Stomach (tissue), 9 donors: ENCODE data around the gene ARID3A. TPM values are rescaled to one million over a fixed set of nuclear protein-coding genes. Genes with fewer than 3 reads are reported as not detected.

Source experiments
- DNase-seq, 2 donors: peaks; one replicate each; pipeline versions ENCODE4 v3.0.0 to v3.0.0-alpha.2; 2013 to 2019
- H3K27ac ChIP-seq, 5 donors: fragments of 200-600 bp in 4 of 5; sonication (generic) in 4 of 5; one replicate each; pipeline ENCODE4 v1.5.1; 2013 to 2019; ENCODE audit warnings: mild to moderate bottlenecking in 1 of 5, moderate library complexity in 1 of 5
- H3K27me3 ChIP-seq, 3 donors: fragments of 200-600 bp; sonication (generic); one replicate each; pipeline ENCODE4 v1.5.1; 2017 to 2019; ENCODE audit warnings: mixed run types in 1 of 3
- H3K36me3 ChIP-seq, 4 donors: fragments of 200-600 bp; sonication (generic); 1 replicate in 3 of 4; 2 replicates in 1 of 4; pipeline ENCODE4 v1.5.1; 2016 to 2019
- H3K4me1 ChIP-seq, 4 donors: fragments of 200-600 bp; sonication (generic); one replicate each; pipeline ENCODE4 v1.5.1; 2016 to 2019
- H3K4me3 ChIP-seq, 4 donors: fragments of 200-600 bp; sonication (generic) in 3 of 4; one replicate each; pipeline ENCODE4 v1.5.1; 2016 to 2019; ENCODE audit warnings: mild to moderate bottlenecking in 1 of 4
- H3K9me3 ChIP-seq, 4 donors: fragments of 200-600 bp; sonication (generic); one replicate each; pipeline ENCODE4 v1.5.1; 2016 to 2019
- EP300 ChIP-seq: sonication (generic); formaldehyde crosslinking; IDR thresholded peaks from one replicate; pipeline ENCODE4 v1.6.1; 2017; ENCODE audit warnings: antibody characterized with exemption
- POLR2A ChIP-seq, 4 donors: fragments of 450-650 bp; IDR thresholded peaks; one replicate each; pipeline ENCODE4 v1.6.1; 2016; ENCODE audit warnings: antibody characterized with exemption in 4 of 4, control low read depth in 2 of 4, mild to moderate bottlenecking in 1 of 4, moderate library complexity in 1 of 4
- POLR2AphosphoS5 ChIP-seq, 3 donors: sonication (generic); formaldehyde crosslinking; IDR thresholded peaks; one replicate each; pipeline ENCODE4 v1.6.1; 2016; ENCODE audit warnings: antibody characterized with exemption in 3 of 3
- WGBS, 5 donors: extraction: QIAGEN DNeasy Blood & Tissue Kit in 3 of 5; methylation state at CpG; one replicate each; pipeline versions ENCODE4 v1.1.5 to v1.1.7; 2013 to 2018; 5-methylcytosine and 5-hydroxymethylcytosine counted together
- intact Hi-C: fragments of 100-400 bp; cut with DNase I; formaldehyde crosslinking; loops from one replicate; pipeline ENCODE4 v1.15.1; 2023; ENCODE audit warnings: low total_unique reads
- polyA plus RNA-seq, 3 donors: library from polyadenylated mRNA; stranded (reverse); fragments of 200-250 nt; gene quantifications; one replicate each; pipeline ENCODE4 v1.2.3, GENCODE V29; 2013
- total RNA-seq, 5 donors: library from RNA; depleted of rRNA; stranded (reverse); fragments of >200 nt; gene quantifications; one replicate each; pipeline versions ENCODE4 v1.1.0 to v1.2.3, GENCODE V29; 2014 to 2016
- TF ChIP-seq, protein P1 (sequence below), 7 experiments: fragments of 450-650 bp in 4 of 7; fragments of 200-600 bp in 3 of 7; sonication (generic) in 3 of 7; IDR thresholded peaks; one replicate each; pipeline ENCODE4 v1.5.1; 2016 to 2019; ENCODE audit warnings: antibody characterized with exemption in 7 of 7, control low read depth in 2 of 7, mild to moderate bottlenecking in 1 of 7
- donor health status: healthy with polysubstance abuse.
- donor health status: Bipolar disorder and iron deficiency.
- donor health status: healthy.

ARID3A gene
- total and polyA plus RNA-seq, 8 donors = 1.1 to 23.5 (median 2.1) TPM; not detected in 1

DNA sequence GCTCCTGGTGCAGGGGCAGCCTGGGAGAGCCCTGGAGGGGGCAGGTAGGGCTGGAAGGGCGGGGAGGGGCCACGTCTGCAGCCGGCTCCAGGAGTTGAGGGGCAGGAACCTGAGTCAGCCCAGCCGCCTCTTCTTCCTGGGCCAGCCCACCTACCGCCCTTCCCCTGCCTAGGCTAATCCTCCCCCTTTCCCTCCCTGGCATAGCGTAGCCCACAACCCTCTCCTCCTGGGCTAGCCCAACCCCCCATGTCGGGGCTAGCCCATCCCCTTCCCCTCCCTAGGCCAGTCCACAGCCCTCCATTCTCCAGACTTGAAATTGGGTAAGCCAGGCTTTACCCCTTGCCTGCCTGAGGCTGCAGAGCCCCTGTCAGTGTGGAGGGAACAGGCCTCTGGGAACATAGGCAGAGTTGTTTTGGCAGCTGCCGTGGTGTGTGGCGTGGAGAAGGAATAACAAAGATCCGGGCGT is 37.7 kb downstream of the ARID3A start:
- peak in 1 of 2 donors; percentile 77 for DNase-seq
- TF ChIP-seq POLR2AphosphoS5 (IDR thresholded peaks at IDR 0.05) (no peak), POLR2A (IDR thresholded peaks at IDR 0.05) (no peak), EP300 (no peak)
- TF ChIP-seq, protein P1, sequence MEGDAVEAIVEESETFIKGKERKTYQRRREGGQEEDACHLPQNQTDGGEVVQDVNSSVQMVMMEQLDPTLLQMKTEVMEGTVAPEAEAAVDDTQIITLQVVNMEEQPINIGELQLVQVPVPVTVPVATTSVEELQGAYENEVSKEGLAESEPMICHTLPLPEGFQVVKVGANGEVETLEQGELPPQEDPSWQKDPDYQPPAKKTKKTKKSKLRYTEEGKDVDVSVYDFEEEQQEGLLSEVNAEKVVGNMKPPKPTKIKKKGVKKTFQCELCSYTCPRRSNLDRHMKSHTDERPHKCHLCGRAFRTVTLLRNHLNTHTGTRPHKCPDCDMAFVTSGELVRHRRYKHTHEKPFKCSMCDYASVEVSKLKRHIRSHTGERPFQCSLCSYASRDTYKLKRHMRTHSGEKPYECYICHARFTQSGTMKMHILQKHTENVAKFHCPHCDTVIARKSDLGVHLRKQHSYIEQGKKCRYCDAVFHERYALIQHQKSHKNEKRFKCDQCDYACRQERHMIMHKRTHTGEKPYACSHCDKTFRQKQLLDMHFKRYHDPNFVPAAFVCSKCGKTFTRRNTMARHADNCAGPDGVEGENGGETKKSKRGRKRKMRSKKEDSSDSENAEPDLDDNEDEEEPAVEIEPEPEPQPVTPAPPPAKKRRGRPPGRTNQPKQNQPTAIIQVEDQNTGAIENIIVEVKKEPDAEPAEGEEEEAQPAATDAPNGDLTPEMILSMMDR (IDR thresholded peaks at IDR 0.05) = no peak
- intact Hi-C loops = no loop called here
- peaks cover 0 to 5% (median 5%) of the 10 kb centered on the region in 4 donors for H3K4me1 ChIP-seq
- peaks cover 0 to 60% (median 52%) of the 10 kb centered on the region in 4 donors for H3K36me3 ChIP-seq
- H3K27ac ChIP-seq = no peak overlapping the region
- WGBS, 5 donors = 82 to 88% (median 84%) methylated on average over 10 to 11 of the region's 11 CpGs
- no peak overlapping the region for H3K4me3 ChIP-seq
- H3K27me3 ChIP-seq = no peaks in the 10 kb centered on the region
- H3K9me3 ChIP-seq = no peaks in the 10 kb centered on the region

DNA sequence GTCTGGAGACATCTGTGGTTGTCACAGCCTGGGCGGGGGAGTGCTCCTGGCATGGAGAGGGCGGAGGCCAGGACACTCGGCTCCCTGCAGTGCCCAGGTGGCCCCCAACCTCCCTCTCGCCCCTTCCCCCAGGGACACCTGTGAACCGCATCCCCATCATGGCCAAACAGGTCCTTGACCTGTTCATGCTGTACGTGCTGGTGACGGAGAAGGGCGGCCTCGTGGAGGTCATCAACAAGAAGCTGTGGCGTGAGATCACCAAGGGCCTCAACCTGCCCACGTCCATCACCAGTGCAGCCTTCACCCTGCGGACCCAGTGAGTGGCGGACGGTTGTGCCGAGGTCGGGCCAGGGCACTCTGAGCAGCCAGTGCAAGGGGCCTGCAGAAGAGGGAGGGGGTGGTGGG is 38.3 kb downstream of the ARID3A start:
- 94 to 97% (median 94%) methylated on average over 12 to 16 of the region's 16 CpGs for WGBS, 5 donors
- Histone ChIP-seq H3K4me1 (peaks cover 0 to 5% (median 5%) of the 10 kb centered on the region in 4 donors), H3K27ac (no peak overlapping the region), H3K9me3 (no peaks in the 10 kb centered on the region), H3K27me3 (no peaks in the 10 kb centered on the region), H3K36me3 (peaks cover 0 to 66% (median 58%) of the 10 kb centered on the region in 4 donors), H3K4me3 (no peak overlapping the region)
- intact Hi-C loops = no loop called here
- DNase-seq = peak in 1 of 2 donors; percentile 5
- TF ChIP-seq EP300 (no peak), POLR2AphosphoS5 (IDR thresholded peaks at IDR 0.05) (no peak), POLR2A (IDR thresholded peaks at IDR 0.05) (no peak)
- TF ChIP-seq, protein P1 (IDR thresholded peaks at IDR 0.05) = no peak

DNA sequence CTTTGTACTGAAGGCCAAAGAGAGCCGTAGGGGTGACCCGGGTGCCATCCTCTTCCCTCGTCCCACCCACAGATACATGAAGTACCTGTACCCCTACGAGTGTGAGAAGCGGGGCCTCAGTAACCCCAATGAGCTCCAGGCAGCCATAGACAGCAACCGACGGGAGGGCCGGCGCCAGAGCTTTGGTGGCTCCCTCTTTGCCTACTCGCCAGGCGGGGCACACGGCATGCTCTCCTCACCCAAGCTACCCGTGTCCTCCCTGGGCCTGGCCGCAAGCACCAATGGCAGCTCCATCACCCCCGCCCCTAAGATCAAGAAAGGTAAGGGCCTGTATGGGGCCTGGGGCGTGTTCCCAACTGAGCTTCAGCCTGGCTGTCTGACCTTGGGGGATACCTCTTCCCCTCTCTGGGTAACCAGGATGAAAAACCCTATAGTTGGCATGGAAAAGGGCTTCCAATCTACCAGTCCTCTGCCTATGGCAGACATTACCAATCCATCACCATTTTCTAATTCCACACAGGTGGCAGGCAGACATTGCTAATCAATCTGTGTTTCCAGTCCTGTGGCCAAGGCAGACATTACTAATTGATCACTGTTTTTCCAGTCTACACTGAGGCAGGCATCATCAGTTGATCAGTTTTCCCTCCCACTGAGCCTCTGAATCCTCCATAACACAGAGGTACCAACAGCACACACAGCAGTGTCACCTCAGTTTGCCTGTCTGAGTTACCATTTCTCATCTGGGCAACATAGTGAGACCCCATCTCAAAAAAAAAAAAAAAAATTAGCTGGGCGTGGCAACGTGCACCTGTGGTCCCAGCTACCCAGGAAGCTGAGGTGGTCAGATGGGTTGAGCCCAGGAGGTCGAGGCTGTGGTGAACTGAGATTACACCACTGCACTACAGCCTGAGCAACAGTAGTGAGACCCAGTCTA is 39.2 kb downstream of the ARID3A start:
- 92 to 99% (median 96%) methylated on average over 17 to 19 of the region's 19 CpGs for whole genome bisulfite sequencing, 5 donors
- peaks cover 0 to under 1% (median 0%) of the 10 kb centered on the region in 4 donors for H3K9me3 ChIP-seq
- TF ChIP-seq, protein P1 (IDR thresholded peaks at IDR 0.05) = no peak
- TF ChIP-seq EP300 (no peak), POLR2AphosphoS5 (IDR thresholded peaks at IDR 0.05) (no peak), POLR2A (IDR thresholded peaks at IDR 0.05) (no peak)
- H3K36me3 ChIP-seq = peaks cover 5 to 71% (median 62%) of the 10 kb centered on the region in 4 donors
- no peak overlapping the region for H3K4me3 ChIP-seq
- H3K27ac ChIP-seq = no peak overlapping the region
- DNase-seq = peak in 1 of 2 donors; percentile 33
- H3K4me1 ChIP-seq = peaks cover 0 to 5% (median 5%) of the 10 kb centered on the region in 4 donors
- intact Hi-C loops = no loop called here
- H3K27me3 ChIP-seq = no peaks in the 10 kb centered on the region

DNA sequence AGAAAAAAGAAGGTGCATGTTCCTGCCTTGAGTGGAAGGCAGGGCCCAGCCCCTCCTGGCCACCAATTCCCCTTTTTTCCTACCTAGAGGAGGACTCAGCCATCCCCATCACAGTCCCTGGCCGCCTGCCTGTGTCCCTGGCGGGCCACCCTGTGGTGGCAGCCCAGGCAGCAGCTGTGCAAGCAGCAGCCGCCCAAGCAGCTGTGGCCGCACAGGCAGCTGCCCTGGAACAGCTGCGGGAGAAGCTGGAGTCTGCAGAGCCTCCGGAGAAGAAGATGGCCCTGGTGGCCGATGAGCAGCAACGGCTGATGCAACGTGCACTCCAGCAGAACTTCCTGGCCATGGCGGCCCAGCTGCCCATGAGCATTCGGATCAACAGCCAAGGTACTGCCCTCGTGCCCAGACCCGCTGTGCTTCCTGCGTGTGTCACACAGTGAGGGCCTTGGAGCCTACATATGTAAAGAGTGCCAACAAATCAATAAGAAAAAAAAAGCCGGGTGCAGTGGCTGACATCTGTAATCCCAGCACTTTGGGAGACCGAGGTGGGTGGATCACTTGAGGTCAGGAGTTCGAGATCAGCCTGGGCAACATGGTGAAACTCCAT is 40.8 kb downstream of the ARID3A start:
- intact Hi-C loops = no loop called here
- H3K27me3 ChIP-seq = no peaks in the 10 kb centered on the region
- TF ChIP-seq POLR2AphosphoS5 (IDR thresholded peaks at IDR 0.05) = no peak
- no peak for TF ChIP-seq POLR2A (IDR thresholded peaks at IDR 0.05)
- TF ChIP-seq, protein P1 (IDR thresholded peaks at IDR 0.05) = no peak
- no peak for TF ChIP-seq EP300
- no peak overlapping the region for H3K4me3 ChIP-seq
- H3K4me1 ChIP-seq = peaks cover 0 to 5% (median 5%) of the 10 kb centered on the region in 4 donors
- 86 to 95% (median 93%) methylated on average over 17 of the region's 17 CpGs for WGBS, 5 donors
- peaks cover 16 to 77% (median 70%) of the 10 kb centered on the region in 4 donors for H3K36me3 ChIP-seq
- no peak for DNase-seq
- peaks cover 0 to 16% (median 9%) of the 10 kb centered on the region in 4 donors for H3K9me3 ChIP-seq
- no peak overlapping the region for H3K27ac ChIP-seq
